ENCODE data around the gene DCLK2. TPM values are rescaled to one million over a fixed set of nuclear protein-coding genes. Genes with fewer than 3 reads are reported as not detected.

DCLK2 gene
- total and polyA plus RNA-seq, 2 of the 13 experiments (the other 11 are each of a cell fraction or from before 2014, with no cell fraction given) = not detected

GRCh38 chr4:150278206-150278605 is 200.0 kb downstream of the DCLK2 start:
- H3K79me2 ChIP-seq (ENCODE audit: insufficient read depth, low read length) = no peaks in the 10 kb centered on the region
- TF ChIP-seq HDAC2 (CRISPR knock-in tag; IDR thresholded peaks at IDR 0.05) = no peak
- TF ChIP-seq ASH2L (IDR thresholded peaks at IDR 0.05; ENCODE audit: insufficient read length, low read depth, low read length) = no peak
- no peak for TF ChIP-seq HIC2 (CRISPR knock-in tag; IDR thresholded peaks at IDR 0.05; ENCODE audit: low read depth)
- no peak for TF ChIP-seq MXD3 (CRISPR knock-in tag; IDR thresholded peaks at IDR 0.05)
- TF ChIP-seq ZFP1 (CRISPR knock-in tag; IDR thresholded peaks at IDR 0.05) = no peak
- H3K9me3 ChIP-seq (ENCODE audit: low read length) = no peaks in the 10 kb centered on the region
- H2AFZ ChIP-seq (ENCODE audit: low read length) = no peak overlapping the region
- in situ Hi-C loops (cut with HindIII; ENCODE audit: extremely low pct_ligation_motif_present, low pct_unique_long_range_greater_than_20kb) = no loop called here
- no peak overlapping the region for H3K4me2 ChIP-seq (ENCODE audit: low read depth, low read length)
- no peak for FAIRE-seq
- POLR2A ChIA-PET = no interaction called here
- H3K4me3 ChIP-seq (replicated peaks in 1 of 3; ENCODE audit: insufficient read depth in 1 of 3, low read depth in 2 of 3, low read length in 3 of 3) = no peak overlapping the region
- H3K9ac ChIP-seq (ENCODE audit: insufficient read depth, low read depth, low read length) = no peak overlapping the region
- H3K27me3 ChIP-seq (ENCODE audit: control insufficient read depth in 1 of 2, insufficient read depth in 2 of 2, low read length in 2 of 2) = no peaks in the 10 kb centered on the region
- 100% methylated on average over 2 of the region's 2 CpGs for WGBS (ENCODE audit: low lambda C conversion rate)
- H3K4me1 ChIP-seq (ENCODE audit: insufficient read depth, low read length) = no peaks in the 10 kb centered on the region
- H4K20me1 ChIP-seq (ENCODE audit: insufficient read depth, low read length) = no peaks in the 10 kb centered on the region
- BruUV-seq (replicated peaks) = no TSS peak
- no peak for ATAC-seq
- CTCF ChIA-PET (ENCODE audit: low intra/inter-chr PET ratio, low total read pairs) = no interaction called here
- intact Hi-C loops (cut with micrococcal nuclease; ENCODE audit: unreplicated experiment) = no loop called here
- no peak overlapping the region for H3K27ac ChIP-seq (ENCODE audit: extremely low read length, insufficient read depth, low read length)
- no peak for DNase-seq (ENCODE audit: low spot score)
- peaks cover 1 to 5% of the 10 kb centered on the region in 2 experiments; a peak in 1 of 5 replicates for H3K36me3 ChIP-seq (replicated peaks in 1 of 2; ENCODE audit: control insufficient read depth in 1 of 2, insufficient read depth in 2 of 2, low read length in 2 of 2)

GRCh38 chr4:150280081-150280895 is 202.0 kb downstream of the DCLK2 start:
- DNase-seq (ENCODE audit: low spot score) = no peak
- H2AFZ ChIP-seq (ENCODE audit: low read length) = no peak overlapping the region
- CTCF ChIA-PET (ENCODE audit: low intra/inter-chr PET ratio, low total read pairs) = no interaction called here
- intact Hi-C loops (cut with micrococcal nuclease; ENCODE audit: unreplicated experiment) (no loop called here), in situ Hi-C loops (cut with HindIII; ENCODE audit: extremely low pct_ligation_motif_present, low pct_unique_long_range_greater_than_20kb) (no loop called here)
- H3K79me2 ChIP-seq (ENCODE audit: insufficient read depth, low read length) = no peaks in the 10 kb centered on the region
- no peaks in the 10 kb centered on the region for H3K27me3 ChIP-seq (ENCODE audit: control insufficient read depth in 1 of 2, insufficient read depth in 2 of 2, low read length in 2 of 2)
- H3K27ac ChIP-seq (ENCODE audit: extremely low read length, insufficient read depth, low read length) = no peak overlapping the region
- ATAC-seq = no peak
- no peak overlapping the region for H3K9ac ChIP-seq (ENCODE audit: insufficient read depth, low read depth, low read length)
- H3K4me1 ChIP-seq (ENCODE audit: insufficient read depth, low read length) = no peaks in the 10 kb centered on the region
- FAIRE-seq = no peak
- H3K4me3 ChIP-seq (replicated peaks in 1 of 3; ENCODE audit: insufficient read depth in 1 of 3, low read depth in 2 of 3, low read length in 3 of 3) = no peak overlapping the region
- no peaks in the 10 kb centered on the region for H4K20me1 ChIP-seq (ENCODE audit: insufficient read depth, low read length)
- 94% methylated on average over 9 of the region's 9 CpGs for whole genome bisulfite sequencing (ENCODE audit: low lambda C conversion rate)
- POLR2A ChIA-PET = no interaction called here
- peaks cover 1 to 5% of the 10 kb centered on the region in 2 experiments; a peak in 2 of 5 replicates for H3K36me3 ChIP-seq (replicated peaks in 1 of 2; ENCODE audit: control insufficient read depth in 1 of 2, insufficient read depth in 2 of 2, low read length in 2 of 2)
- no peak overlapping the region for H3K4me2 ChIP-seq (ENCODE audit: low read depth, low read length)
- BruUV-seq (replicated peaks) = no TSS peak
- no peaks in the 10 kb centered on the region for H3K9me3 ChIP-seq (ENCODE audit: low read length)
- TF ChIP-seq MIXL1 (CRISPR knock-in tag; IDR thresholded peaks at IDR 0.05) (no peak), ZGPAT (CRISPR knock-in tag; IDR thresholded peaks at IDR 0.05) (no peak), ZBTB14 (CRISPR knock-in tag; IDR thresholded peaks at IDR 0.05) (no peak), CC2D1A (CRISPR knock-in tag; IDR thresholded peaks at IDR 0.05) (no peak), DDIT3 (CRISPR knock-in tag; IDR thresholded peaks at IDR 0.05) (no peak), TBX3 (IDR thresholded peaks at IDR 0.05; ENCODE audit: borderline replicate concordance) (no peak), RORA (CRISPR knock-in tag; IDR thresholded peaks at IDR 0.05) (no peak)
